CD14-positive monocyte (primary cell): ENCODE results near the gene KRT7. TPM values are rescaled to one million over a fixed set of nuclear protein-coding genes. Genes with fewer than 3 reads are reported as not detected.

ENCODE experiments used
- DNase-seq, 3 donors: peaks; one replicate each; pipeline ENCODE4 v3.0.0-alpha.2; 2011 to 2022
- H2AFZ ChIP-seq: 2 replicates; pipeline ENCODE4 v1.6.0; 2012; ENCODE audit warnings: mild to moderate bottlenecking, low read depth, low read length, inconsistent platforms; ENCODE audit not compliant: insufficient read depth, poor library complexity, severe bottlenecking
- H3K27ac ChIP-seq, 2 donors: 1 replicate in 1 of 2; 2 replicates in 1 of 2; pipeline ENCODE4 v1.5.1; 2012 to 2013; ENCODE audit warnings: low read length in 2 of 2, control low read depth in 1 of 2, inconsistent platforms in 1 of 2, low read depth in 1 of 2, mild to moderate bottlenecking in 1 of 2
- H3K27me3 ChIP-seq, 2 donors: one replicate each; pipeline versions ENCODE4 v1.6.0 to v1.6.1; 2011 to 2013; ENCODE audit warnings: low read length in 2 of 2; ENCODE audit not compliant: control insufficient read depth in 2 of 2, insufficient read depth in 2 of 2
- H3K36me3 ChIP-seq, 2 donors: replicated peaks in 1 of 2; 1 replicate in 1 of 2; 2 replicates in 1 of 2; pipeline versions ENCODE4 v1.5.1 to v1.6.1; 2012 to 2013; ENCODE audit warnings: low read length in 2 of 2, control low read depth in 1 of 2, inconsistent platforms in 1 of 2, mild to moderate bottlenecking in 1 of 2; ENCODE audit not compliant: insufficient read depth in 2 of 2, control insufficient read depth in 1 of 2
- H3K4me1 ChIP-seq, 2 donors: 1 replicate in 1 of 2; 2 replicates in 1 of 2; pipeline versions ENCODE4 v1.5.1 to v1.6.1; 2012 to 2013; ENCODE audit warnings: low read length in 2 of 2, control low read depth in 1 of 2, inconsistent platforms in 1 of 2, mild to moderate bottlenecking in 1 of 2, moderate library complexity in 1 of 2; ENCODE audit not compliant: insufficient read depth in 2 of 2, control insufficient read depth in 1 of 2
- H3K4me2 ChIP-seq: replicated peaks from 2 replicates; pipeline ENCODE3; 2012; ENCODE audit warnings: low read length, moderate library complexity, mild to moderate bottlenecking; ENCODE audit not compliant: poor library complexity, severe bottlenecking; ENCODE audit errors: extremely low read depth
- H3K4me3 ChIP-seq, 3 experiments: fragments of 200-600 bp in 1 of 3; sonication (generic) in 1 of 3; replicated peaks in 1 of 3; 1 replicate in 2 of 3; 2 replicates in 1 of 3; pipeline ENCODE4 v1.5.1; 2011 to 2013; ENCODE audit warnings: low read length in 3 of 3, mild to moderate bottlenecking in 3 of 3, control low read depth in 2 of 3, low read depth in 2 of 3, inconsistent platforms in 1 of 3, moderate library complexity in 1 of 3
- H3K79me2 ChIP-seq: 2 replicates; pipeline ENCODE4 v1.6.0; 2012; ENCODE audit warnings: mild to moderate bottlenecking, control low read depth, inconsistent platforms, low read length, moderate library complexity; ENCODE audit not compliant: insufficient read depth
- H3K9ac ChIP-seq: 2 replicates; pipeline ENCODE4 v1.6.0; 2017; ENCODE audit warnings: low read length, mild to moderate bottlenecking; ENCODE audit not compliant: insufficient read depth, poor library complexity, severe bottlenecking
- H3K9me3 ChIP-seq, 2 donors: replicated peaks in 1 of 2; 1 replicate in 1 of 2; 2 replicates in 1 of 2; pipeline versions ENCODE4 v1.5.1 to v1.6.1; 2012 to 2013; ENCODE audit warnings: low read length in 2 of 2, control low read depth in 1 of 2; ENCODE audit not compliant: control insufficient read depth in 1 of 2, insufficient read depth in 1 of 2
- H4K20me1 ChIP-seq: 2 replicates; pipeline ENCODE4 v1.6.0; 2012; ENCODE audit warnings: mild to moderate bottlenecking, low read length, control low read depth, moderate library complexity; ENCODE audit not compliant: insufficient read depth
- H3K27ac Mint-ChIP-seq, 7 donors: one replicate each; pipeline ENCODE4 v1.8.0; 2020; ENCODE audit warnings: mild to moderate bottlenecking in 7 of 7, mixed read lengths in 7 of 7, moderate library complexity in 6 of 7, inconsistent platforms in 2 of 7
- H3K27me3 Mint-ChIP-seq, 3 donors: one replicate each; pipeline ENCODE4 v1.8.0; 2021 to 2022; ENCODE audit warnings: low read depth in 3 of 3, mild to moderate bottlenecking in 3 of 3, mixed read lengths in 3 of 3, moderate library complexity in 3 of 3, inconsistent platforms in 1 of 3
- H3K36me3 Mint-ChIP-seq, 2 donors: one replicate each; pipeline ENCODE4 v1.8.0; 2020; ENCODE audit warnings: mixed read lengths in 2 of 2, inconsistent platforms in 1 of 2, mild to moderate bottlenecking in 1 of 2
- H3K4me1 Mint-ChIP-seq: one replicate; pipeline ENCODE4 v1.8.0; 2020; ENCODE audit warnings: mild to moderate bottlenecking, mixed read lengths
- H3K4me3 Mint-ChIP-seq, 2 donors: one replicate each; pipeline ENCODE4 v1.8.0; 2020; ENCODE audit warnings: mild to moderate bottlenecking in 2 of 2, mixed read lengths in 2 of 2, moderate library complexity in 1 of 2
- H3K9me3 Mint-ChIP-seq, 7 donors: one replicate each; pipeline ENCODE4 v1.8.0; 2020 to 2022; ENCODE audit warnings: mixed read lengths in 7 of 7, mild to moderate bottlenecking in 6 of 7, moderate library complexity in 6 of 7, inconsistent platforms in 2 of 7
- WGBS: methylation state at CpG from one replicate; pipeline ENCODE4 v1.1.5; 2013; ENCODE audit warnings: missing lambda C conversion rate; ENCODE audit not compliant: insufficient coverage; 5-methylcytosine and 5-hydroxymethylcytosine counted together
- intact Hi-C, 2 donors: fragments of 100-400 bp; cut with micrococcal nuclease; formaldehyde crosslinking; loops; one replicate each; pipeline versions ENCODE4 v1.15.0 to v1.15.1; 2023
- polyA plus RNA-seq, 3 donors: library from polyadenylated mRNA; depleted of rRNA in 1 of 3; unstranded in 2 of 3; stranded (reverse) in 1 of 3; fragments of 300-500 nt in 2 of 3; fragments of >200 nt in 1 of 3; fragmentation: Illumina TruSeq in 2 of 3; gene quantifications; 1 replicate in 2 of 3; 2 replicates in 1 of 3; pipeline ENCODE4 v1.2.3, GENCODE V29; 2012 to 2021
- TF ChIP-seq, protein P1 (sequence below): fragments of 200-600 bp; IDR thresholded peaks from one replicate; pipeline ENCODE4 v1.8.0; 2022; ENCODE audit warnings: antibody characterized with exemption, mild to moderate bottlenecking

Gene KRT7
- polyA plus RNA-seq, 3 donors: 1.3 to 2.7 TPM; not detected in 1

DNA sequence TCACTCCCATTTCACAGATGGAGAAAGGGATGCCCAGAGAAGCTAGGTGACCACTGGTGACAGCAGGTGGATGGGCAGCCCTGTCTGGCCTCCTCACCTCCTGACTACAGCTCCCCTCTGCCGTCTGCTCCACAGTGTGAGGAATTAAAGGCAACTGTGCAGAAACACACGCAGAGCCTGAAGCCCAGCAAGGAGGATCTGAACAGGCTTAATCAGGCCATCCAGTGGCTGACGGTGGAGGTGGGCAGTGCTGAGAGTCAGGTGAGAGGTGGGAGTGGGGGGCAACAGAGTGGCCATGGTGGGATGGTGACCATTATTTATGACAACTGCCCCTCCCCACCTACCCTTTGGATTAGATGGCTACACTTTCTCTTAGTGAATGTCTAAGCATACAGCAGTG, 42.6 kb downstream of the KRT7 start:
- Histone ChIP-seq H3K27ac (no peak overlapping the region), H3K4me3 (no peak overlapping the region), H4K20me1 (no peaks in the 10 kb centered on the region), H3K79me2 (no peaks in the 10 kb centered on the region), H3K4me1 (peaks cover 27 to 32% of the 10 kb centered on the region in 2 donors), H3K9me3 (no peaks in the 10 kb centered on the region), H2AFZ (no peak overlapping the region), H3K4me2 (no peak overlapping the region), H3K36me3 (no peaks in the 10 kb centered on the region), H3K9ac (no peak overlapping the region), H3K27me3 (peaks cover 2 to 41% of the 10 kb centered on the region in 2 donors)
- no peaks in the 10 kb centered on the region for H3K36me3 Mint-ChIP-seq
- no peak overlapping the region for H3K27ac Mint-ChIP-seq
- TF ChIP-seq, protein P1, sequence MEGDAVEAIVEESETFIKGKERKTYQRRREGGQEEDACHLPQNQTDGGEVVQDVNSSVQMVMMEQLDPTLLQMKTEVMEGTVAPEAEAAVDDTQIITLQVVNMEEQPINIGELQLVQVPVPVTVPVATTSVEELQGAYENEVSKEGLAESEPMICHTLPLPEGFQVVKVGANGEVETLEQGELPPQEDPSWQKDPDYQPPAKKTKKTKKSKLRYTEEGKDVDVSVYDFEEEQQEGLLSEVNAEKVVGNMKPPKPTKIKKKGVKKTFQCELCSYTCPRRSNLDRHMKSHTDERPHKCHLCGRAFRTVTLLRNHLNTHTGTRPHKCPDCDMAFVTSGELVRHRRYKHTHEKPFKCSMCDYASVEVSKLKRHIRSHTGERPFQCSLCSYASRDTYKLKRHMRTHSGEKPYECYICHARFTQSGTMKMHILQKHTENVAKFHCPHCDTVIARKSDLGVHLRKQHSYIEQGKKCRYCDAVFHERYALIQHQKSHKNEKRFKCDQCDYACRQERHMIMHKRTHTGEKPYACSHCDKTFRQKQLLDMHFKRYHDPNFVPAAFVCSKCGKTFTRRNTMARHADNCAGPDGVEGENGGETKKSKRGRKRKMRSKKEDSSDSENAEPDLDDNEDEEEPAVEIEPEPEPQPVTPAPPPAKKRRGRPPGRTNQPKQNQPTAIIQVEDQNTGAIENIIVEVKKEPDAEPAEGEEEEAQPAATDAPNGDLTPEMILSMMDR: no peak
- H3K27me3 Mint-ChIP-seq: peaks cover 19 to 43% (median 22%) of the 10 kb centered on the region in 3 donors
- intact Hi-C loops: loop anchor here in 1 of 2 donors (5.0 kb wide), 1 partner anchor 53 kb away; no protein-coding TSS in a partner anchor
- peaks cover 0 to 1% (median 0%) of the 10 kb centered on the region in 7 donors for H3K9me3 Mint-ChIP-seq
- WGBS: 100% methylated on average over 2 of the region's 3 CpGs
- DNase-seq: no peak
- no peak overlapping the region for H3K4me3 Mint-ChIP-seq
- H3K4me1 Mint-ChIP-seq: peaks cover 32% of the 10 kb centered on the region

DNA sequence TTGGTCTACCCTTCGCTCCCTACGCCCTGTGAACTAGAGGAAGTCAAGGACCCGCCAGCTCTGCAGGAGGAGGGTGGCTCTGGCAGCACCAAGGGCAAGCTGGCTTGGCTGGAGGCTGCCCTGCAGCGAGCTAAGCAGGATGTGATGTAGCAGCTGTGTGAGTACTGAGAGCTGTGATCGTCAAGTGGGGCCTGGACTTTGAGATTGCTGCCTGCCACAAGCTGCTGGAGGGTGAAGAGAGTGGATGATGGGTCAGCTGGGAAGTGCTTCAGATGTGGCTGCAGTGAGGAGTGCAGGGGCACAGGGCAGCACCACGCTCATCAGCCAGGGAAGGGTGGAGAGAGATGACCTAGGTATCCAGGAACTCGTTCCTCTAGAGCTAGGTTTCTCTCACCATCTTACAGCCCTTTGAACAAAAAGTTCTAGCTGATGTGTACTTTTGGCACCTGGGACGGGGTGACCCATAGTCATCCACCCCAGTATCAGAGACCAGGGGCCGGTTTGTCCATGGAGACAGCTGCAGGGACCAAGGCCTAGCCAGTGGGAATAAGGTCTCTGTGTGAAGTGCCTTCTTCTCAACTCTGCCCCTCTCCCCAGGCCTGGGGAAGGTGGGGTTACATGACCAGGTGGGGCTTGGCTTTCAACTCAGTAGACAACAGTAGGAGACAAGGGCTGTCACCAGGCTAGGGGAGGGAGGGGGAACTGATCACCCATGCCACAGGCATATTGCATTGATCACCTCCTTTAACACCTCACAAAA, 44.6 kb downstream of the KRT7 start:
- no peak for DNase-seq
- Histone ChIP-seq H3K9me3 (no peaks in the 10 kb centered on the region), H3K36me3 (no peaks in the 10 kb centered on the region), H3K27ac (no peak overlapping the region), H3K79me2 (no peaks in the 10 kb centered on the region), H2AFZ (no peak overlapping the region), H4K20me1 (no peaks in the 10 kb centered on the region), H3K4me2 (no peak overlapping the region), H3K27me3 (peaks cover 2 to 41% of the 10 kb centered on the region in 2 donors), H3K4me1 (peaks cover 29 to 33% of the 10 kb centered on the region in 2 donors), H3K9ac (no peak overlapping the region), H3K4me3 (no peak overlapping the region)
- Mint-ChIP-seq H3K9me3 (peaks cover 0 to 3% (median 0%) of the 10 kb centered on the region in 7 donors), H3K27ac (peak overlapping the region in 1 of 7 donors; percentile 50), H3K4me1 (peaks cover 37% of the 10 kb centered on the region), H3K4me3 (peak overlapping the region; percentile 21 to 37), H3K36me3 (no peaks in the 10 kb centered on the region), H3K27me3 (peaks cover 19 to 43% (median 22%) of the 10 kb centered on the region in 3 donors)
- intact Hi-C loops: loop anchor here in 1 of 2 donors (5.0 kb wide), 1 partner anchor 55 kb away; no protein-coding TSS in a partner anchor
- 46% methylated on average over 5 of the region's 9 CpGs for WGBS
- TF ChIP-seq, protein P1: no peak
